MCF 10A (cell line): ENCODE measurements around the gene VMP1. TPM values are rescaled to one million over a fixed set of nuclear protein-coding genes. Genes with fewer than 3 reads are reported as not detected.
"Not testable (repeated sequence)": the region's sequence is repeated elsewhere in the genome, so short reads cannot be mapped to it uniquely, and the experiment has no call there.

Experiments
- BruUV-seq: library from RNA; stranded (reverse); fragments of 400-500 nt; replicated peaks from 2 replicates; lab custom pipeline; 2021; lab: Mats Ljungman, UMichigan
- CTCF ChIA-PET: fragments of 300-600 bp; sonication (Branson Sonifier 250); formaldehyde crosslinking; extraction: SDS; loops from one replicate; lab custom pipeline; 2021; ENCODE audit warnings: antibody characterized with exemption, inconsistent platforms; lab: Yijun Ruan, JAX
- POLR2A ChIA-PET: fragments of 300-600, 350-650 bp; sonication (Branson Sonifier 250); formaldehyde crosslinking; extraction: SDS; loops from one replicate; lab custom pipeline; 2020; ENCODE audit warnings: antibody characterized with exemption, inconsistent platforms; lab: Yijun Ruan, JAX
- DNase-seq: peaks from one replicate; pipeline ENCODE4 v3.0.0-alpha.2; 2018; ENCODE audit not compliant: unreplicated experiment
- H3K27ac Mint-ChIP-seq: one replicate; pipeline ENCODE4 v1.8.0; 2022; ENCODE audit warnings: mild to moderate bottlenecking, low read depth, mixed read lengths; ENCODE audit not compliant: unreplicated experiment
- H3K27me3 Mint-ChIP-seq: one replicate; pipeline ENCODE4 v1.8.0; 2022; ENCODE audit warnings: mixed read lengths; ENCODE audit not compliant: insufficient read depth, unreplicated experiment
- H3K36me3 Mint-ChIP-seq: one replicate; pipeline ENCODE4 v1.8.0; 2022; ENCODE audit warnings: mild to moderate bottlenecking, moderate library complexity, mixed read lengths; ENCODE audit not compliant: insufficient read depth, unreplicated experiment
- H3K4me1 Mint-ChIP-seq: one replicate; pipeline ENCODE4 v1.8.0; 2022; ENCODE audit warnings: mixed read lengths; ENCODE audit not compliant: insufficient read depth, unreplicated experiment
- H3K4me3 Mint-ChIP-seq: one replicate; pipeline ENCODE4 v1.8.0; 2022; ENCODE audit warnings: mild to moderate bottlenecking, moderate library complexity, mixed read lengths; ENCODE audit not compliant: unreplicated experiment
- H3K9me3 Mint-ChIP-seq: one replicate; pipeline ENCODE4 v1.8.0; 2022; ENCODE audit warnings: mixed read lengths; ENCODE audit not compliant: unreplicated experiment
- CTCF ChIP-seq: fragments of 200-600 bp; IDR thresholded peaks from one replicate; pipeline ENCODE4 v1.8.0; 2022; ENCODE audit warnings: antibody characterized with exemption, mild to moderate bottlenecking; ENCODE audit not compliant: unreplicated experiment
- intact Hi-C: fragments of 100-400 bp; cut with micrococcal nuclease; formaldehyde crosslinking; loops from 2 replicates; pipeline ENCODE4 v1.14.1; 2022
- total RNA-seq: library from RNA; stranded (reverse); gene quantifications from 2 replicates; pipeline ENCODE4 v1.2.3, GENCODE V29; 2022

The VMP1 gene
- total RNA-seq, 1 experiment from 2014 or later: 228 TPM

- CTCF ChIA-PET: interaction anchor here (0.6 to 2.0 kb wide), 6 partner anchors 11 to 124 kb away, joined by 3 to 7 read pairs (median 4); no protein-coding TSS in a partner anchor
- Mint-ChIP-seq H3K27me3 (no peaks in the 10 kb centered on the region), H3K36me3 (peaks cover 18% of the 10 kb centered on the region), H3K9me3 (no peaks in the 10 kb centered on the region), H3K27ac (peak overlapping the region; percentile 96), H3K4me3 (peak overlapping the region; percentile 47), H3K4me1 (peaks cover 23% of the 10 kb centered on the region)
- DNase-seq: peak; percentile 90
- TF ChIP-seq CTCF: peak; percentile 24
- POLR2A ChIA-PET: interaction anchor here (0.7 to 2.4 kb wide), 6 partner anchors 11 to 71 kb away, joined by 3 to 15 read pairs (median 10); partner anchors contain the start of gene TUBD1
- intact Hi-C loops: loop anchor here (5.0 kb wide), 1 partner anchor 146 kb away; the partner anchor contains the start of genes PTRH2 and VMP1
- TSS peak; percentile 27 for BruUV-seq
Observed at GRCh38 chr17:59853168-59853918, 145.9 kb downstream of the VMP1 start.

- Mint-ChIP-seq H3K27ac (peak overlapping the region; percentile 96), H3K4me1 (peaks cover 23% of the 10 kb centered on the region), H3K36me3 (peaks cover 12% of the 10 kb centered on the region)
- not testable (repeated sequence) for H3K27me3 Mint-ChIP-seq, H3K4me3 Mint-ChIP-seq, DNase-seq, H3K9me3 Mint-ChIP-seq, BruUV-seq
- ChIA-PET POLR2A (interaction anchor here (0.7 to 2.4 kb wide), 5 partner anchors 12 to 71 kb away, joined by 3 to 15 read pairs (median 11); partner anchors contain the start of gene TUBD1), CTCF (interaction anchor here (0.6 to 2.0 kb wide), 5 partner anchors 11 to 97 kb away, joined by 3 to 7 read pairs (median 5); no protein-coding TSS in a partner anchor)
- intact Hi-C loops: loop anchor here (5.0 kb wide), 1 partner anchor 147 kb away; the partner anchor contains the start of genes PTRH2 and VMP1
Observed at GRCh38 chr17:59853919-59854729, 146.7 kb downstream of the VMP1 start.

- peaks cover 6% of the 10 kb centered on the region for H3K36me3 Mint-ChIP-seq
- TF ChIP-seq CTCF: no peak
- no TSS peak for BruUV-seq
- DNase-seq: no peak
- peaks cover 15% of the 10 kb centered on the region for H3K4me1 Mint-ChIP-seq
- intact Hi-C loops: no loop called here
- CTCF ChIA-PET: interaction anchor here (0.6 to 1.5 kb wide), 8 partner anchors 11 to 189 kb away, joined by 3 to 4 read pairs (median 3); no protein-coding TSS in a partner anchor
- H3K4me3 Mint-ChIP-seq: no peak overlapping the region
- no peaks in the 10 kb centered on the region for H3K9me3 Mint-ChIP-seq
- no peak overlapping the region for H3K27ac Mint-ChIP-seq
- POLR2A ChIA-PET: interaction anchor here (1.1 to 1.6 kb wide), 5 partner anchors 35 to 93 kb away, joined by 3 to 8 read pairs (median 4); partner anchors contain the start of genes RPS6KB1 and TUBD1
- no peaks in the 10 kb centered on the region for H3K27me3 Mint-ChIP-seq
Observed at GRCh38 chr17:59856859-59857794, 149.7 kb downstream of the VMP1 start.
